ENCODE measurements around the gene BUB1.

Gene BUB1

GRCh38 chr2:110718990-110719389 is 41.1 kb upstream of the BUB1 start:
- Mint-ChIP-seq H3K9me3 (no peaks in the 10 kb centered on the region), H3K27ac (no peak overlapping the region), H3K27me3 (ENCODE audit: low read depth, poor library complexity) (peaks cover 6% of the 10 kb centered on the region), H3K4me1 (no peaks in the 10 kb centered on the region), H3K36me3 (ENCODE audit: low read depth) (no peaks in the 10 kb centered on the region), H3K4me3 (no peak overlapping the region)
- no peak for DNase-seq
- no peak for TF ChIP-seq CTCF (IDR thresholded peaks at IDR 0.05)

GRCh38 chr2:110718382-110718781 is 40.5 kb upstream of the BUB1 start:
- Mint-ChIP-seq H3K27ac (no peak overlapping the region), H3K9me3 (no peaks in the 10 kb centered on the region), H3K27me3 (ENCODE audit: low read depth, poor library complexity) (peaks cover 6% of the 10 kb centered on the region), H3K4me3 (no peak overlapping the region), H3K36me3 (ENCODE audit: low read depth) (no peaks in the 10 kb centered on the region), H3K4me1 (no peaks in the 10 kb centered on the region)
- TF ChIP-seq CTCF (IDR thresholded peaks at IDR 0.05), result no peak
- DNase-seq, result no peak

GRCh38 chr2:110717734-110718133 is 39.9 kb upstream of the BUB1 start:
- TF ChIP-seq CTCF (IDR thresholded peaks at IDR 0.05), result no peak
- Mint-ChIP-seq H3K4me1 (no peaks in the 10 kb centered on the region), H3K27me3 (ENCODE audit: low read depth, poor library complexity) (peaks cover 9% of the 10 kb centered on the region), H3K27ac (no peak overlapping the region), H3K4me3 (no peak overlapping the region), H3K9me3 (no peaks in the 10 kb centered on the region), H3K36me3 (ENCODE audit: low read depth) (no peaks in the 10 kb centered on the region)
- no peak for DNase-seq

- no peaks in the 10 kb centered on the region for H3K4me1 Mint-ChIP-seq
- no peak overlapping the region for H3K4me3 Mint-ChIP-seq
- no peak for TF ChIP-seq CTCF (IDR thresholded peaks at IDR 0.05)
- no peak overlapping the region for H3K27ac Mint-ChIP-seq
- H3K27me3 Mint-ChIP-seq (ENCODE audit: low read depth, poor library complexity), result peaks cover 9% of the 10 kb centered on the region
- no peaks in the 10 kb centered on the region for H3K9me3 Mint-ChIP-seq
- no peaks in the 10 kb centered on the region for H3K36me3 Mint-ChIP-seq (ENCODE audit: low read depth)
- DNase-seq, result no peak
These were observed 39.2 kb upstream of the BUB1 start for GRCh38 chr2:110716959-110717645.

GRCh38 chr2:110714452-110715224 is 36.8 kb upstream of the BUB1 start:
- Mint-ChIP-seq H3K4me3 (no peak overlapping the region), H3K9me3 (no peaks in the 10 kb centered on the region), H3K36me3 (ENCODE audit: low read depth) (no peaks in the 10 kb centered on the region), H3K4me1 (no peaks in the 10 kb centered on the region), H3K27ac (no peak overlapping the region), H3K27me3 (ENCODE audit: low read depth, poor library complexity) (peaks cover 3% of the 10 kb centered on the region)
- no peak for DNase-seq
- TF ChIP-seq CTCF (IDR thresholded peaks at IDR 0.05), result no peak
